ENCODE results near the gene BSG. TPM values are rescaled to one million over a fixed set of nuclear protein-coding genes. Genes with fewer than 3 reads are reported as not detected.
"Not testable (repeated sequence)": the region's sequence is repeated elsewhere in the genome, so short reads cannot be mapped to it uniquely, and the experiment has no call there.

BSG gene
- total and polyA plus RNA-seq, 4 donors = 80.4 to 367 (median 149) TPM

DNA sequence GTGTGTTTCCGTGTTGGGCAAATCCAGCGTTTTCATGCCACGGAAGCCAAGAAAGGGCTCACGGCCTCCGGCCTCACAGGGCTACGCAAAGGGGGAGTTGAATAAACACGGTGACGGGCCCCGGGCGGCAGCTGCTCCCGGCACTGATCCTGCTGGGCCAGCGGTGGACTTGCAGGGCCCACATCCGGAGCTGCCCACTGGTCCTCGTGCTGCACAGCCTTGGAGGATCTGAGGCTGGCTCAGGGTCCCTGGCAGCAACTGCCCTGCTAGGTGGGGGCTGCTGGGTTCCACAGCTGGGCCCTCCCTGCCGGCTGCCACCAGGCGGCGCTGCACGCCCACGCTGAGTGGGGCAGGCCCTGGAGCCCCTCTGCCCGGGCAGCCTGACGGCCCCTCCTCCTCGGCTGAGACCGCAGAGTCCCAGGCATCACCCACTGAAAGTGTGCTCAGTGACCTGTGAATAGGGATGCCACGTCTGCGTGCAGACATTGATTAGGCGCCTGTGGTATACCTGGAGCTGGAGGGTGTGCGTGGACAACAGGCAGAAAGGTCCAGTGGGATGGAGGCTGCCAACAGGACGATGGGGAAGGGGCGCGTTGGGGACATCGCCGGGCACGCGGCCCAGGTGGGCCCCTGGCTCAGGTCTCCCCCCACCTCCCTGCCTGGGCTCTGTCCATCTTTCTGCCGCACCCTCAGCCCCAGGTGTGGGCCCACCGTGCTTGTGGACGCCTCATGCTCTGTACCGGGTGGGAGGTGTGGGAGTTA lies 12.0 kb downstream of the BSG start:
- Histone ChIP-seq H3K27ac (ENCODE audit: low read depth in 1 of 2, low read length in 2 of 2) (no peak overlapping the region), H3K4me3 (ENCODE audit: low read depth in 1 of 3, low read length in 3 of 3) (no peak overlapping the region), H3K9ac (ENCODE audit: low read depth in 1 of 2, low read length in 2 of 2) (no peak overlapping the region), H3K4me1 (ENCODE audit: control insufficient read depth in 4 of 4, insufficient read depth in 4 of 4, low read length in 3 of 4) (peaks cover 0 to 7% (median 1%) of the 10 kb centered on the region in 4 donors), H3K9me3 (ENCODE audit: control insufficient read depth in 4 of 4, low read length in 3 of 4) (no peaks in the 10 kb centered on the region), H3K27me3 (ENCODE audit: control insufficient read depth in 4 of 4, insufficient read depth in 4 of 4, low read length in 3 of 4) (peaks cover 0 to 4% (median 0%) of the 10 kb centered on the region in 4 donors), H3K36me3 (ENCODE audit: control insufficient read depth in 4 of 4, insufficient read depth in 3 of 4, low read depth in 1 of 4, low read length in 3 of 4) (peaks cover 9 to 20% (median 11%) of the 10 kb centered on the region in 4 donors)
- WGBS = 28% methylated on average over 38 of the region's 38 CpGs
- DNase-seq (ENCODE audit: low spot score) = peak; percentile 80
- TF ChIP-seq, protein P1, sequence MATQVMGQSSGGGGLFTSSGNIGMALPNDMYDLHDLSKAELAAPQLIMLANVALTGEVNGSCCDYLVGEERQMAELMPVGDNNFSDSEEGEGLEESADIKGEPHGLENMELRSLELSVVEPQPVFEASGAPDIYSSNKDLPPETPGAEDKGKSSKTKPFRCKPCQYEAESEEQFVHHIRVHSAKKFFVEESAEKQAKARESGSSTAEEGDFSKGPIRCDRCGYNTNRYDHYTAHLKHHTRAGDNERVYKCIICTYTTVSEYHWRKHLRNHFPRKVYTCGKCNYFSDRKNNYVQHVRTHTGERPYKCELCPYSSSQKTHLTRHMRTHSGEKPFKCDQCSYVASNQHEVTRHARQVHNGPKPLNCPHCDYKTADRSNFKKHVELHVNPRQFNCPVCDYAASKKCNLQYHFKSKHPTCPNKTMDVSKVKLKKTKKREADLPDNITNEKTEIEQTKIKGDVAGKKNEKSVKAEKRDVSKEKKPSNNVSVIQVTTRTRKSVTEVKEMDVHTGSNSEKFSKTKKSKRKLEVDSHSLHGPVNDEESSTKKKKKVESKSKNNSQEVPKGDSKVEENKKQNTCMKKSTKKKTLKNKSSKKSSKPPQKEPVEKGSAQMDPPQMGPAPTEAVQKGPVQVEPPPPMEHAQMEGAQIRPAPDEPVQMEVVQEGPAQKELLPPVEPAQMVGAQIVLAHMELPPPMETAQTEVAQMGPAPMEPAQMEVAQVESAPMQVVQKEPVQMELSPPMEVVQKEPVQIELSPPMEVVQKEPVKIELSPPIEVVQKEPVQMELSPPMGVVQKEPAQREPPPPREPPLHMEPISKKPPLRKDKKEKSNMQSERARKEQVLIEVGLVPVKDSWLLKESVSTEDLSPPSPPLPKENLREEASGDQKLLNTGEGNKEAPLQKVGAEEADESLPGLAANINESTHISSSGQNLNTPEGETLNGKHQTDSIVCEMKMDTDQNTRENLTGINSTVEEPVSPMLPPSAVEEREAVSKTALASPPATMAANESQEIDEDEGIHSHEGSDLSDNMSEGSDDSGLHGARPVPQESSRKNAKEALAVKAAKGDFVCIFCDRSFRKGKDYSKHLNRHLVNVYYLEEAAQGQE (IDR thresholded peaks at IDR 0.05) = no peak
- TF ChIP-seq RAD21 (IDR thresholded peaks at IDR 0.05) (peak in 1 of 2 donors; percentile 82), HNF4A (conservative IDR thresholded peaks at IDR 0.05) (no peak), JUND (IDR thresholded peaks at IDR 0.05) (no peak), EGR1 (IDR thresholded peaks at IDR 0.05; ENCODE audit: low read depth in 2 of 2) (no peak), GABPA (IDR thresholded peaks at IDR 0.05 in 1 of 2, conservative IDR thresholded peaks at IDR 0.05 in 1 of 2) (no peak), HNF4G (IDR thresholded peaks at IDR 0.05) (no peak)
- TF ChIP-seq, protein P2, sequence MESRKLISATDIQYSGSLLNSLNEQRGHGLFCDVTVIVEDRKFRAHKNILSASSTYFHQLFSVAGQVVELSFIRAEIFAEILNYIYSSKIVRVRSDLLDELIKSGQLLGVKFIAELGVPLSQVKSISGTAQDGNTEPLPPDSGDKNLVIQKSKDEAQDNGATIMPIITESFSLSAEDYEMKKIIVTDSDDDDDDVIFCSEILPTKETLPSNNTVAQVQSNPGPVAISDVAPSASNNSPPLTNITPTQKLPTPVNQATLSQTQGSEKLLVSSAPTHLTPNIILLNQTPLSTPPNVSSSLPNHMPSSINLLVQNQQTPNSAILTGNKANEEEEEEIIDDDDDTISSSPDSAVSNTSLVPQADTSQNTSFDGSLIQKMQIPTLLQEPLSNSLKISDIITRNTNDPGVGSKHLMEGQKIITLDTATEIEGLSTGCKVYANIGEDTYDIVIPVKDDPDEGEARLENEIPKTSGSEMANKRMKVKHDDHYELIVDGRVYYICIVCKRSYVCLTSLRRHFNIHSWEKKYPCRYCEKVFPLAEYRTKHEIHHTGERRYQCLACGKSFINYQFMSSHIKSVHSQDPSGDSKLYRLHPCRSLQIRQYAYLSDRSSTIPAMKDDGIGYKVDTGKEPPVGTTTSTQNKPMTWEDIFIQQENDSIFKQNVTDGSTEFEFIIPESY (IDR thresholded peaks at IDR 0.05) = no peak
- TF ChIP-seq, protein P3, sequence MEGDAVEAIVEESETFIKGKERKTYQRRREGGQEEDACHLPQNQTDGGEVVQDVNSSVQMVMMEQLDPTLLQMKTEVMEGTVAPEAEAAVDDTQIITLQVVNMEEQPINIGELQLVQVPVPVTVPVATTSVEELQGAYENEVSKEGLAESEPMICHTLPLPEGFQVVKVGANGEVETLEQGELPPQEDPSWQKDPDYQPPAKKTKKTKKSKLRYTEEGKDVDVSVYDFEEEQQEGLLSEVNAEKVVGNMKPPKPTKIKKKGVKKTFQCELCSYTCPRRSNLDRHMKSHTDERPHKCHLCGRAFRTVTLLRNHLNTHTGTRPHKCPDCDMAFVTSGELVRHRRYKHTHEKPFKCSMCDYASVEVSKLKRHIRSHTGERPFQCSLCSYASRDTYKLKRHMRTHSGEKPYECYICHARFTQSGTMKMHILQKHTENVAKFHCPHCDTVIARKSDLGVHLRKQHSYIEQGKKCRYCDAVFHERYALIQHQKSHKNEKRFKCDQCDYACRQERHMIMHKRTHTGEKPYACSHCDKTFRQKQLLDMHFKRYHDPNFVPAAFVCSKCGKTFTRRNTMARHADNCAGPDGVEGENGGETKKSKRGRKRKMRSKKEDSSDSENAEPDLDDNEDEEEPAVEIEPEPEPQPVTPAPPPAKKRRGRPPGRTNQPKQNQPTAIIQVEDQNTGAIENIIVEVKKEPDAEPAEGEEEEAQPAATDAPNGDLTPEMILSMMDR (IDR thresholded peaks at IDR 0.05; ENCODE audit: low read depth, low read length, missing input control) = peak; percentile 61

DNA sequence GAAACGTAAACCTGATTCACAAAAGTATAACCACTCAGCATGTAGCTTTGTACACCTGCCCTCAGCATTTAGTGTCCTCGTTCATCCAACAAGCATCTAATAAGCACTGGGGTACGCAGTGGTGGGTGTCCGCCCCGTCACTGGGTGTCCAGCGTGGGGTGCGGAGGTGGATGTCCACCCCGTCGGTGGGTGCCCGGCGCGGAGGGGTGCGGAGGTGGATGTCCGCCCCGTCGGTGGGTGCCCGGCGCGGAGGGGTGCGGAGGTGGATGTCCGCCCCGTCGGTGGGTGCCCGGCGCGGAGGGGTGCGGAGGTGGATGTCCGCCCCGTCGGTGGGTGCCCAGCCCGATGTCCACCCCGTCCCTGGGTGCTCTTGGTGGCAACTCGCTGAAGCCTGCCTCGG lies 12.8 kb downstream of the BSG start:
- not testable (repeated sequence) for DNase-seq (ENCODE audit: low spot score); H3K4me3 ChIP-seq (ENCODE audit: low read depth in 1 of 3, low read length in 3 of 3); H3K4me1 ChIP-seq (ENCODE audit: control insufficient read depth in 4 of 4, insufficient read depth in 4 of 4, low read length in 3 of 4); H3K9ac ChIP-seq (ENCODE audit: low read depth in 1 of 2, low read length in 2 of 2); H3K9me3 ChIP-seq (ENCODE audit: control insufficient read depth in 4 of 4, low read length in 3 of 4); H3K27ac ChIP-seq (ENCODE audit: low read depth in 1 of 2, low read length in 2 of 2); H3K27me3 ChIP-seq (ENCODE audit: control insufficient read depth in 4 of 4, insufficient read depth in 4 of 4, low read length in 3 of 4)
- WGBS = 89% methylated on average over 34 of the region's 34 CpGs
- peaks cover 8 to 17% (median 10%) of the 10 kb centered on the region in 4 donors for H3K36me3 ChIP-seq (ENCODE audit: control insufficient read depth in 4 of 4, insufficient read depth in 3 of 4, low read depth in 1 of 4, low read length in 3 of 4)
